Fibroblast of mammary gland (primary cell): ENCODE measurements around the gene GLT8D2.
"Not testable (repeated sequence)": the region's sequence is repeated elsewhere in the genome, so short reads cannot be mapped to it uniquely, and the experiment has no call there.

ENCODE experiments used
- DNase-seq: peaks from one replicate; pipeline ENCODE4 v3.0.0-alpha.2; 2010; ENCODE audit warnings: low read depth
- H3K4me3 ChIP-seq: 2 replicates; pipeline ENCODE4 v1.5.1; 2011; ENCODE audit warnings: low read depth, mild to moderate bottlenecking, low read length, moderate library complexity; ENCODE audit not compliant: control insufficient read depth
- CTCF ChIP-seq: conservative IDR thresholded peaks from 2 replicates; pipeline ENCODE4 v1.5.1; 2011; ENCODE audit warnings: low read depth, low read length, inconsistent platforms; ENCODE audit not compliant: control insufficient read depth, insufficient read depth

Gene GLT8D2

GRCh38 chr12:104048162-104048561 lies 1.8 kb downstream of the GLT8D2 start:
- TF ChIP-seq CTCF, result no peak
- H3K4me3 ChIP-seq, result no peak overlapping the region
- no peak for DNase-seq

- H3K4me3 ChIP-seq, result no peak overlapping the region
- no peak for TF ChIP-seq CTCF
- DNase-seq, result no peak
Measured at GRCh38 chr12:104046306-104046705, 3.7 kb downstream of the GLT8D2 start.

- TF ChIP-seq CTCF, result no peak
- DNase-seq, result no peak
- no peak overlapping the region for H3K4me3 ChIP-seq
Measured at GRCh38 chr12:104044158-104044557, 5.8 kb downstream of the GLT8D2 start.

GRCh38 chr12:104042580-104042979 lies 7.4 kb downstream of the GLT8D2 start:
- no peak for DNase-seq
- H3K4me3 ChIP-seq, result no peak overlapping the region
- no peak for TF ChIP-seq CTCF

GRCh38 chr12:104039769-104040168 lies 10.2 kb downstream of the GLT8D2 start:
- not testable (repeated sequence) for DNase-seq, H3K4me3 ChIP-seq

GRCh38 chr12:104036143-104036542 lies 13.8 kb downstream of the GLT8D2 start:
- DNase-seq, H3K4me3 ChIP-seq: not testable (repeated sequence)

GRCh38 chr12:104030596-104030995 lies 19.4 kb downstream of the GLT8D2 start:
- not testable (repeated sequence) for DNase-seq, H3K4me3 ChIP-seq

- H3K4me3 ChIP-seq, result no peak overlapping the region
- TF ChIP-seq CTCF, result no peak
- DNase-seq, result no peak
Measured at GRCh38 chr12:104026841-104027599, 23.0 kb downstream of the GLT8D2 start.

- no peak overlapping the region for H3K4me3 ChIP-seq
- DNase-seq, result no peak
- TF ChIP-seq CTCF, result no peak
Measured at GRCh38 chr12:104025771-104026170, 24.2 kb downstream of the GLT8D2 start.
